Measurements from ENCODE around the gene HOOK2. TPM values are rescaled to one million over a fixed set of nuclear protein-coding genes. Genes with fewer than 3 reads are reported as not detected.

HOOK2 gene
- total RNA-seq, 1 experiment from 2014 or later: 70.0 TPM

DNA sequence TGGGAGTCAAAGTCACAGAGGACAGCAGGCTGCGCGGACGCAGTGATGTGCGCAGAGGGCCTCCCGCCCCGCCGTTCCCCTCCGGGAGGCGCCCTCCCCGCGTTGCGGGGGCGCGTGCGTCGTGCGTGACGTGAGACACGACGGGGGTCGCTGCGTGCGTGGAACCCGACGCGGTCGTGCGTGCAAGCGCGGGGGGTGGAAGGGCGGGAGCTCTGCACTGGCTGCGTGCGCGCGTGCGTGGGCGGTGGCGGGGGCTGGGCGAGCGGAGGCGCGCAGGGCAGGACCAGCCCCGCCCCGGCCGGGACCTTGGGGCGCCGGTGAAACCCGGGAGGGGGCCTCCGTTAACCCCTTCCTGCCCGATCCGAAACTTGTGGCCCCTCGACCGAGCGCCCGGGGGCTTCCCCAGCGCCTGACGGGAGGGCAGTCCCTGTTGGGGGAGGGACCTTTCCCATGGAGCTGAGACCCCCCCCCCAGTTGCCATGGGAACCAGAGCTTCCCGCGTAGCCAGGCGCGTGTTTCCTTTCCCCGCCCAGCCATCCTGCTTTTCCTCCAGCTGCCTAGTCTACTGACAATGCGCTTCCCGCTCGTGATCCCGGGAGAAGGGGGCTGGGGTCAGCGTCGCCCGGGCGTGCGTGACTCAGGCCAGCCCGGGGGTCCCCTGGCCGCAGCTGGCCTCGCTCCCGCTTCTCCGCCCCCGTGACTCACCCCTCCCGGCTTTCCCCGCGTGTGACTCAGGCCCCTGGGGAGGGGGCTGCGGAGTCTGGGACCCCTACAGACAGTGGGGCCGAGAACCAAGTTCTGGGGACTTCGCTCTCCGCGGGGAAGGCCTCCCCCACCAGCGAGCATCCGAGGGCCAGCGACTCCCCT, 7.3 kb upstream of the HOOK2 start (continued):
- TF ChIP-seq, protein P1, sequence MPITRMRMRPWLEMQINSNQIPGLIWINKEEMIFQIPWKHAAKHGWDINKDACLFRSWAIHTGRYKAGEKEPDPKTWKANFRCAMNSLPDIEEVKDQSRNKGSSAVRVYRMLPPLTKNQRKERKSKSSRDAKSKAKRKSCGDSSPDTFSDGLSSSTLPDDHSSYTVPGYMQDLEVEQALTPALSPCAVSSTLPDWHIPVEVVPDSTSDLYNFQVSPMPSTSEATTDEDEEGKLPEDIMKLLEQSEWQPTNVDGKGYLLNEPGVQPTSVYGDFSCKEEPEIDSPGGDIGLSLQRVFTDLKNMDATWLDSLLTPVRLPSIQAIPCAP (CRISPR knock-in tag; IDR thresholded peaks at IDR 0.05): no peak; the same call in 1 of the 2 replicates
- TF ChIP-seq, protein P2, sequence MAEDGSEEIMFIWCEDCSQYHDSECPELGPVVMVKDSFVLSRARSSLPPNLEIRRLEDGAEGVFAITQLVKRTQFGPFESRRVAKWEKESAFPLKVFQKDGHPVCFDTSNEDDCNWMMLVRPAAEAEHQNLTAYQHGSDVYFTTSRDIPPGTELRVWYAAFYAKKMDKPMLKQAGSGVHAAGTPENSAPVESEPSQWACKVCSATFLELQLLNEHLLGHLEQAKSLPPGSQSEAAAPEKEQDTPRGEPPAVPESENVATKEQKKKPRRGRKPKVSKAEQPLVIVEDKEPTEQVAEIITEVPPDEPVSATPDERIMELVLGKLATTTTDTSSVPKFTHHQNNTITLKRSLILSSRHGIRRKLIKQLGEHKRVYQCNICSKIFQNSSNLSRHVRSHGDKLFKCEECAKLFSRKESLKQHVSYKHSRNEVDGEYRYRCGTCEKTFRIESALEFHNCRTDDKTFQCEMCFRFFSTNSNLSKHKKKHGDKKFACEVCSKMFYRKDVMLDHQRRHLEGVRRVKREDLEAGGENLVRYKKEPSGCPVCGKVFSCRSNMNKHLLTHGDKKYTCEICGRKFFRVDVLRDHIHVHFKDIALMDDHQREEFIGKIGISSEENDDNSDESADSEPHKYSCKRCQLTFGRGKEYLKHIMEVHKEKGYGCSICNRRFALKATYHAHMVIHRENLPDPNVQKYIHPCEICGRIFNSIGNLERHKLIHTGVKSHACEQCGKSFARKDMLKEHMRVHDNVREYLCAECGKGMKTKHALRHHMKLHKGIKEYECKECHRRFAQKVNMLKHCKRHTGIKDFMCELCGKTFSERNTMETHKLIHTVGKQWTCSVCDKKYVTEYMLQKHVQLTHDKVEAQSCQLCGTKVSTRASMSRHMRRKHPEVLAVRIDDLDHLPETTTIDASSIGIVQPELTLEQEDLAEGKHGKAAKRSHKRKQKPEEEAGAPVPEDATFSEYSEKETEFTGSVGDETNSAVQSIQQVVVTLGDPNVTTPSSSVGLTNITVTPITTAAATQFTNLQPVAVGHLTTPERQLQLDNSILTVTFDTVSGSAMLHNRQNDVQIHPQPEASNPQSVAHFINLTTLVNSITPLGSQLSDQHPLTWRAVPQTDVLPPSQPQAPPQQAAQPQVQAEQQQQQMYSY (CRISPR knock-in tag; IDR thresholded peaks at IDR 0.05): no peak
- TF ChIP-seq, protein P3, sequence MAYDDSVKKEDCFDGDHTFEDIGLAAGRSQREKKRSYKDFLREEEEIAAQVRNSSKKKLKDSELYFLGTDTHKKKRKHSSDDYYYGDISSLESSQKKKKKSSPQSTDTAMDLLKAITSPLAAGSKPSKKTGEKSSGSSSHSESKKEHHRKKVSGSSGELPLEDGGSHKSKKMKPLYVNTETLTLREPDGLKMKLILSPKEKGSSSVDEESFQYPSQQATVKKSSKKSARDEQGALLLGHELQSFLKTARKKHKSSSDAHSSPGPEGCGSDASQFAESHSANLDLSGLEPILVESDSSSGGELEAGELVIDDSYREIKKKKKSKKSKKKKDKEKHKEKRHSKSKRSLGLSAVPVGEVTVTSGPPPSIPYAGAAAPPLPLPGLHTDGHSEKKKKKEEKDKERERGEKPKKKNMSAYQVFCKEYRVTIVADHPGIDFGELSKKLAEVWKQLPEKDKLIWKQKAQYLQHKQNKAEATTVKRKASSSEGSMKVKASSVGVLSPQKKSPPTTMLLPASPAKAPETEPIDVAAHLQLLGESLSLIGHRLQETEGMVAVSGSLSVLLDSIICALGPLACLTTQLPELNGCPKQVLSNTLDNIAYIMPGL (CRISPR knock-in tag; IDR thresholded peaks at IDR 0.05): 0 out of 2 replicates have a peak, but pooled peaks have one; percentile 13
- TF ChIP-seq ZNF396 (CRISPR knock-in tag; IDR thresholded peaks at IDR 0.05; ENCODE audit: borderline replicate concordance): no peak
- no peak for TF ChIP-seq ZNF263 (CRISPR knock-in tag; IDR thresholded peaks at IDR 0.05; ENCODE audit: low read depth)
- TF ChIP-seq FOXJ3 (CRISPR knock-in tag; IDR thresholded peaks at IDR 0.05; ENCODE audit: borderline replicate concordance): no peak
- TF ChIP-seq ZSCAN18 (CRISPR knock-in tag; IDR thresholded peaks at IDR 0.05): 0 out of 2 replicates have a peak, but pooled peaks have one; percentile 32
- no peak for TF ChIP-seq NR1H2 (CRISPR knock-in tag; IDR thresholded peaks at IDR 0.05)
- TF ChIP-seq ZNF121 (CRISPR knock-in tag; IDR thresholded peaks at IDR 0.05): no peak

- no peak for DNase-seq (ENCODE audit: low spot score)
- Mint-ChIP-seq H3K36me3 (no peaks in the 10 kb centered on the region), H3K4me3 (peak overlapping the region; percentile 77), H3K27me3 (ENCODE audit: low read depth) (no peaks in the 10 kb centered on the region; the same call in 1 of the 2 replicates), H3K27ac (peak overlapping the region; percentile 92), H3K4me1 (peaks cover 19% of the 10 kb centered on the region), H3K9me3 (no peaks in the 10 kb centered on the region)
- no peak for ATAC-seq
- TF ChIP-seq, protein P4, sequence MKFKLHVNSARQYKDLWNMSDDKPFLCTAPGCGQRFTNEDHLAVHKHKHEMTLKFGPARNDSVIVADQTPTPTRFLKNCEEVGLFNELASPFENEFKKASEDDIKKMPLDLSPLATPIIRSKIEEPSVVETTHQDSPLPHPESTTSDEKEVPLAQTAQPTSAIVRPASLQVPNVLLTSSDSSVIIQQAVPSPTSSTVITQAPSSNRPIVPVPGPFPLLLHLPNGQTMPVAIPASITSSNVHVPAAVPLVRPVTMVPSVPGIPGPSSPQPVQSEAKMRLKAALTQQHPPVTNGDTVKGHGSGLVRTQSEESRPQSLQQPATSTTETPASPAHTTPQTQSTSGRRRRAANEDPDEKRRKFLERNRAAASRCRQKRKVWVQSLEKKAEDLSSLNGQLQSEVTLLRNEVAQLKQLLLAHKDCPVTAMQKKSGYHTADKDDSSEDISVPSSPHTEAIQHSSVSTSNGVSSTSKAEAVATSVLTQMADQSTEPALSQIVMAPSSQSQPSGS (CRISPR knock-in tag; IDR thresholded peaks at IDR 0.05; ENCODE audit: borderline replicate concordance, low read depth): no peak
- no peak for TF ChIP-seq ATF1 (CRISPR knock-in tag; IDR thresholded peaks at IDR 0.05)
- no peak for TF ChIP-seq ZNF317 (CRISPR knock-in tag; IDR thresholded peaks at IDR 0.05; ENCODE audit: borderline replicate concordance, low read depth)
- no peak for TF ChIP-seq USF2 (CRISPR knock-in tag; IDR thresholded peaks at IDR 0.05)
- TF ChIP-seq, protein P5, sequence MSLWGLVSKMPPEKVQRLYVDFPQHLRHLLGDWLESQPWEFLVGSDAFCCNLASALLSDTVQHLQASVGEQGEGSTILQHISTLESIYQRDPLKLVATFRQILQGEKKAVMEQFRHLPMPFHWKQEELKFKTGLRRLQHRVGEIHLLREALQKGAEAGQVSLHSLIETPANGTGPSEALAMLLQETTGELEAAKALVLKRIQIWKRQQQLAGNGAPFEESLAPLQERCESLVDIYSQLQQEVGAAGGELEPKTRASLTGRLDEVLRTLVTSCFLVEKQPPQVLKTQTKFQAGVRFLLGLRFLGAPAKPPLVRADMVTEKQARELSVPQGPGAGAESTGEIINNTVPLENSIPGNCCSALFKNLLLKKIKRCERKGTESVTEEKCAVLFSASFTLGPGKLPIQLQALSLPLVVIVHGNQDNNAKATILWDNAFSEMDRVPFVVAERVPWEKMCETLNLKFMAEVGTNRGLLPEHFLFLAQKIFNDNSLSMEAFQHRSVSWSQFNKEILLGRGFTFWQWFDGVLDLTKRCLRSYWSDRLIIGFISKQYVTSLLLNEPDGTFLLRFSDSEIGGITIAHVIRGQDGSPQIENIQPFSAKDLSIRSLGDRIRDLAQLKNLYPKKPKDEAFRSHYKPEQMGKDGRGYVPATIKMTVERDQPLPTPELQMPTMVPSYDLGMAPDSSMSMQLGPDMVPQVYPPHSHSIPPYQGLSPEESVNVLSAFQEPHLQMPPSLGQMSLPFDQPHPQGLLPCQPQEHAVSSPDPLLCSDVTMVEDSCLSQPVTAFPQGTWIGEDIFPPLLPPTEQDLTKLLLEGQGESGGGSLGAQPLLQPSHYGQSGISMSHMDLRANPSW (CRISPR knock-in tag; conservative IDR thresholded peaks at IDR 0.05; ENCODE audit: low read depth): no peak
- no peak for TF ChIP-seq PRRX2 (CRISPR knock-in tag; IDR thresholded peaks at IDR 0.05)
- ChIA-PET POLR2A (interaction anchor here (1.1 to 1.7 kb wide), 2 partner anchors 10 to 11 kb away, joined by 4 to 6 read pairs; partner anchors contain the start of gene JUNB), CTCF (interaction anchor here (1.0 to 1.8 kb wide), 4 partner anchors 11 to 21 kb away, joined by 4 to 10 read pairs (median 6); no protein-coding TSS in a partner anchor)
Measured at GRCh38 chr19:12782174-12782423, 6.7 kb upstream of the HOOK2 start.
